Fibroblast of villous mesenchyme (primary cell): Measurements from ENCODE around the gene PHTF2. TPM values are rescaled to one million over a fixed set of nuclear protein-coding genes. Genes with fewer than 3 reads are reported as not detected.
"Not testable (repeated sequence)": the region's sequence is repeated elsewhere in the genome, so short reads cannot be mapped to it uniquely, and the experiment has no call there.

Experiments
- DNase-seq: peaks from one replicate; pipeline ENCODE4 v3.0.0-alpha.2; 2010; ENCODE audit warnings: low read depth
- H3K4me3 ChIP-seq: 2 replicates; pipeline ENCODE4 v1.5.1; 2011; ENCODE audit warnings: low read depth, mild to moderate bottlenecking, low read length
- CTCF ChIP-seq: IDR thresholded peaks from 2 replicates; pipeline ENCODE4 v1.5.1; 2012; ENCODE audit warnings: low read depth, mild to moderate bottlenecking, low read length; ENCODE audit not compliant: insufficient read depth
- total RNA-seq: library from RNA; depleted of rRNA; stranded (reverse); fragments of >200 nt; gene quantifications from 2 replicates; pipeline ENCODE4 v1.2.3, GENCODE V29; 2012

Gene PHTF2
- total RNA-seq, 1 donor, result 119 TPM

- no peak overlapping the region for H3K4me3 ChIP-seq
- no peak for TF ChIP-seq CTCF
- DNase-seq, result no peak
These were observed 33.4 kb downstream of the PHTF2 start for GRCh38 chr7:77831953-77832352.

- H3K4me3 ChIP-seq, result no peak overlapping the region
- no peak for TF ChIP-seq CTCF
- DNase-seq, result no peak
These were observed 34.6 kb downstream of the PHTF2 start for GRCh38 chr7:77833136-77833535.

GRCh38 chr7:77836425-77836824 is 37.9 kb downstream of the PHTF2 start:
- DNase-seq, H3K4me3 ChIP-seq: not testable (repeated sequence)

GRCh38 chr7:77837275-77837674 is 38.7 kb downstream of the PHTF2 start:
- no peak for TF ChIP-seq CTCF
- H3K4me3 ChIP-seq, result no peak overlapping the region
- no peak for DNase-seq

GRCh38 chr7:77837966-77838365 is 39.4 kb downstream of the PHTF2 start:
- no peak for DNase-seq
- no peak overlapping the region for H3K4me3 ChIP-seq
- no peak for TF ChIP-seq CTCF

- H3K4me3 ChIP-seq, result no peak overlapping the region
- no peak for TF ChIP-seq CTCF
- DNase-seq, result no peak
These were observed 40.4 kb downstream of the PHTF2 start for GRCh38 chr7:77838929-77839491.

- no peak for TF ChIP-seq CTCF
- DNase-seq, result no peak
- H3K4me3 ChIP-seq, result no peak overlapping the region
These were observed 41.3 kb downstream of the PHTF2 start for GRCh38 chr7:77839919-77840318.

- DNase-seq, result no peak
- TF ChIP-seq CTCF, result no peak
- no peak overlapping the region for H3K4me3 ChIP-seq
These were observed 44.6 kb downstream of the PHTF2 start for GRCh38 chr7:77843194-77843593.
